Right ventricle myocardium superior (tissue), 1 donor: ENCODE data around the gene SLC6A17. TPM values are rescaled to one million over a fixed set of nuclear protein-coding genes. Genes with fewer than 3 reads are reported as not detected.

ENCODE experiments used
- ATAC-seq: fragments of 200-7000 bp; cut with Tn5 transposase; one replicate; pipeline ENCODE4 v1.9.1; 2020; ENCODE audit warnings: mild to moderate bottlenecking; ENCODE audit not compliant: poor library complexity
- DNase-seq: peaks from one replicate; pipeline ENCODE4 v3.0.0-alpha.2; 2020
- intact Hi-C: fragments of 100-400 bp; cut with DNase I; formaldehyde crosslinking; loops from one replicate; pipeline ENCODE4 v1.11.2; 2022
- total RNA-seq: library from RNA; stranded (reverse); fragmentation: NEBNext Ultra II Directional; extraction: Animal tissue kit (Norgen Biotek cat#: 25700); gene quantifications from one replicate; pipeline ENCODE4 v1.2.1, GENCODE V29; 2021
- donor health status: DM: no; HTN: yes; CAD: no; lungs with severe emphysema.

Gene SLC6A17
- total RNA-seq, 1 donor from 2014 or later = not detected

DNA sequence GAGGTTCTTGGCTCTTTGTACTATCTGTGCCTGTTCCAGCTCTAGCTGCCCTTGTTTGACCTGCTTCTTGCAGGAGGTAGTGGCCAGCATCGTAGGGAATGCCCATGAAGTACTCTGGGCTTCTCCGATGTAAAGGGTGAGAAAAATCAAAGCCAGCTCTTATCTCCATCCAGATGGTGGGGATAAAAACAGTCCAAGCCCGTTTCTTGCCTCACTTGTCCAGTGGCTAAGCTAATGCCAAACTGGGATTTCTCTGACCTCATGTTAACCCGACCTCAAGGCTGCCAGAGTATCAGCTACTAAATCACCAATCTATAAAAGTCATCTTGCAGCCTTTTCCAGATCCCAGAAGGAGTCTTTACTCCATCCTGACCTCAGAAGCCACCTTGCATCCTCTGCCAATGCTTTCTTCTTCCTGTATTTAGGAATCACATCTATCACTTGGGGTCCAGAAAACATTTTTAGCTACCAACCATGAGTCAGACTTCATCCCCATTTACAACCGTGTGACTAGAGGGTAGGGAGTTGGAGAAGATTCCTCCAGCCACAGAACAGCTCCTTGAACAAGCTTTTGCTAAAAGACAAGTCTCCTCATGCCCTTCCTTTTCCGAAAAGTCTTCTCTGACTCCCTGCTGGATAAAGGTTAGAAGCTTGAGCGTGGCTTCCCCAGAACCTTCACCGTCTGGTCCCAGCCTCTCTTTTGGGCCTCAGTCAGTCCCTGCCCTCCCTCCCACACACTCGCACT, 95.8 kb downstream of the SLC6A17 start:
- DNase-seq = no peak
- intact Hi-C loops = no loop called here
- ATAC-seq = no peak

- DNase-seq (no peak), ATAC-seq (no peak)
- intact Hi-C loops = no loop called here
These were observed 98.5 kb downstream of the SLC6A17 start for GRCh38 chr1:110248746-110249145.

DNA sequence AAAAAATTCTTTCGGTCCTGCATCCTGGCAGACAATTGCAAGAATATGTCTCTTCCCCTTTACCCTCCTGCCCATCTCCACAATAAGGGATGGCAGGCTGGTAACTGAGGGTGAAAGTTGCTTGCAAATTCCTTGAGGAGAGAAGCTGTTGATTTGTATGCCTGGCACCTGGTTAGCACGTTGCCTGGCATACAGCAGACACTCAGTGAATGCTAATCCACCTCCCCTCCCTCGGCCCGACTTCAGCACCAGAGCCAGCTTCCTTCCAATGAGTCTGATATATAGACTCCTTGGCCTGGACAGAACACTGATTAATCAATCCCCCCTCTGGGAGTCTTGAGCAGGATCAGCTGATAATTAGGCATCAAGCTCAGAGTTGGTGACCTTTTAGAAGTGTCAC, 99.0 kb downstream of the SLC6A17 start:
- intact Hi-C loops = no loop called here
- ATAC-seq (no peak), DNase-seq (no peak)

GRCh38 chr1:110250008-110250407, 99.7 kb downstream of the SLC6A17 start:
- intact Hi-C loops = no loop called here
- DNase-seq (no peak), ATAC-seq (no peak)

DNA sequence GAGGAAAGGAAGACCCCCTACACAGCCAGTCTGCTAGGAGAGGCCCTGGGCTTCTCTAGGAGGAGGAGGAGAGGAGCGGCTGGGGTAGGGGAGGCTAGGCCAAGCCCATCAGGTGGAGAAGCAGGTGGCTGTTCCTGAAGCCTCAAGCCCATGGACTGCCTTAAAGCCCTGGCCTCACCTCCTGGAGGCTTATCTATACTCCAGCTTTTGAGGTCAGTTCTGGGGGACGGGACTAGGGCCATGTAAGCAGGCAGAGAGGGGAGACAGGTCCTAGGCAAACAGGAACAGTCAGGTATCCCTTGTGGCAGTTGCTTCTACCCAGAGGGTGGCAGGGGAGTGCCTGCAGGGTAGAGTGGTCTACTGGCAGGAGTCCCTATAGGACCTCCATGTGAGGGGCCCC, 100.5 kb downstream of the SLC6A17 start:
- ATAC-seq (no peak), DNase-seq (no peak)
- intact Hi-C loops = no loop called here

Other genes starting within 250 kb of the SLC6A17 start
- gene CSF1, start 239.6 kb upstream of the SLC6A17 start, total RNA-seq = 16.0 TPM
- 39.8 TPM for gene AHCYL1, start 165.7 kb upstream of the SLC6A17 start, total RNA-seq
- gene STRIP1, start 115.9 kb upstream of the SLC6A17 start, total RNA-seq = 16.2 TPM
- gene ALX3, start 79.8 kb upstream of the SLC6A17 start, total RNA-seq = not detected
- not detected for gene UBL4B, start 38.1 kb upstream of the SLC6A17 start, total RNA-seq
- gene KCNC4, start 59.8 kb downstream of the SLC6A17 start, total RNA-seq = 4.2 TPM
- 13.9 TPM for gene RBM15, start 188.9 kb downstream of the SLC6A17 start, total RNA-seq
- 3.4 TPM for gene SLC16A4, start 240.5 kb downstream of the SLC6A17 start, total RNA-seq